Esophagus muscularis mucosa (tissue), 4 donors: Measurements from ENCODE around the gene VRK1. TPM values are rescaled to one million over a fixed set of nuclear protein-coding genes. Genes with fewer than 3 reads are reported as not detected.

Experiments used
- DNase-seq: peaks from one replicate; pipeline ENCODE4 v3.0.0-alpha.2; 2017; ENCODE audit errors: extremely low spot score
- H3K27ac ChIP-seq, 4 donors: fragments of 200-600 bp; sonication (generic); replicated peaks in 1 of 4; 1 replicate in 3 of 4; 2 replicates in 1 of 4; pipeline ENCODE4 v1.5.1; 2016 to 2019; ENCODE audit warnings: mild to moderate bottlenecking in 1 of 4
- H3K27me3 ChIP-seq, 4 donors: fragments of 200-600 bp; sonication (generic); one replicate each; pipeline versions ENCODE4 v1.5.1 to v1.6.0; 2016 to 2019
- H3K36me3 ChIP-seq, 4 donors: fragments of 200-600 bp; sonication (generic); one replicate each; pipeline ENCODE4 v1.5.1; 2016 to 2019
- H3K4me1 ChIP-seq, 4 donors: fragments of 200-600 bp; sonication (generic); one replicate each; pipeline ENCODE4 v1.5.1; 2016 to 2019
- H3K4me3 ChIP-seq, 4 donors: fragments of 200-600 bp; sonication (generic); 1 replicate in 2 of 4; 2 replicates in 2 of 4; pipeline ENCODE4 v1.5.1; 2016 to 2019; ENCODE audit warnings: mild to moderate bottlenecking in 4 of 4, moderate library complexity in 1 of 4
- H3K9me3 ChIP-seq, 4 donors: fragments of 200-600 bp; sonication (generic); 1 replicate in 3 of 4; 2 replicates in 1 of 4; pipeline ENCODE4 v1.5.1; 2016 to 2019
- EP300 ChIP-seq: sonication (generic); formaldehyde crosslinking; IDR thresholded peaks from one replicate; pipeline ENCODE4 v1.6.1; 2017; ENCODE audit warnings: antibody characterized with exemption
- POLR2A ChIP-seq: fragments of 450-650 bp; IDR thresholded peaks from one replicate; pipeline ENCODE4 v1.6.1; 2017; ENCODE audit warnings: antibody characterized with exemption, moderate library complexity, mild to moderate bottlenecking, low read depth
- POLR2AphosphoS5 ChIP-seq, 2 donors: sonication (generic); formaldehyde crosslinking; IDR thresholded peaks; one replicate each; pipeline ENCODE4 v1.6.1; 2017; ENCODE audit warnings: antibody characterized with exemption in 2 of 2
- WGBS: methylation state at CpG from one replicate; pipeline ENCODE4 v1.1.5; 2018; 5-methylcytosine and 5-hydroxymethylcytosine counted together
- intact Hi-C: fragments of 100-400 bp; cut with DNase I; formaldehyde crosslinking; loops from one replicate; pipeline ENCODE4 v1.15.1; 2023
- total RNA-seq, 4 donors: library from RNA; depleted of rRNA; stranded (reverse); fragments of >200 nt; gene quantifications; one replicate each; pipeline versions ENCODE4 v1.1.0 to v1.2.1, GENCODE V29; 2016
- TF ChIP-seq, protein P1 (sequence below), 3 experiments: fragments of 200-600 bp in 2 of 3; fragments of 450-650 bp in 1 of 3; sonication (generic) in 2 of 3; IDR thresholded peaks; one replicate each; pipeline ENCODE4 v1.5.1; 2017 to 2019; ENCODE audit warnings: antibody characterized with exemption in 3 of 3, mild to moderate bottlenecking in 2 of 3, moderate library complexity in 1 of 3

VRK1 gene
- total RNA-seq, 4 donors from 2014 or later, result 10.1 to 17.9 (median 14.3) TPM

DNA sequence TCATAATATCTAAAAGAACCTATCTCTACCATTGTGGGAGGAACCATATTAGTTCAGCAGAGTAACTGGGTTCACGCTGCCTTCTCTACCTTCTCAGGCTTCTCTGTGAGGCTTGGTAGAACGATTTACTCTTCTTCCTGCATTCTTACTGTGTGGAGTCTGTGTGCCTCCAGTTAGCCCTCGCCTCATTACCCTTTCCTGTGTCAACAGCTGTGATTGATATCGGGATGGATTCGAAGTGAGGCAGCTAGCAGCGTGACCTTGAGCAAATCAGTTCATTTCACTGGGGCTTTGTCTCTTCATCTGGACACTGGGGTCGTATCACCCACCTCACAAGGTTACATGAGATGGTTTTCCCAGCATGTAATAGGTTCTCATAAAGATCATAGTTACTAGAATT lies 4.6 kb upstream of the VRK1 start:
- intact Hi-C loops, result no loop called here

DNA sequence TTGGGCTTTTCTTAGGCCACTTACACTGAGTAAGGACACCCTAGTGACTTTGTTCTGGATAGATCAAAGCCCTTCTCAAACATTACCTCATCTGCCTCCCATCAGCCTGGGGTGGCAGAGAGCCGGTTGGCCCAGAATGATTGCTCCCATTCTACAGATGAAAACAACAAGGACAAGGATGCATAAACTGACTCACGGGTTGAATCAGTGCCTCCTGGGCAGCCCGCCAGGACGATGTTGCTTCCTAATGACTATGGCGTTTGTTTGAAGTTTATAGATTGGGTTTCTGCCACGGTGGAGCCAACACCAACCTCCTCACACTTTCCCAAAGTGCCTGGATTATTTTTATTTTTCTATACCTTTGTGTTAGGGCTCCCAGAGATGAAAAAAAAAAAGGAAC lies 3.6 kb upstream of the VRK1 start:
- Histone ChIP-seq H3K4me3 (no peak overlapping the region), H3K9me3 (no peaks in the 10 kb centered on the region), H3K27ac (no peak overlapping the region), H3K4me1 (peaks cover 10 to 17% (median 11%) of the 10 kb centered on the region in 4 donors), H3K27me3 (no peaks in the 10 kb centered on the region), H3K36me3 (no peaks in the 10 kb centered on the region)
- intact Hi-C loops, result no loop called here
- WGBS, result 67% methylated on average over 6 of the region's 6 CpGs
- DNase-seq, result no peak
- TF ChIP-seq EP300 (no peak), POLR2A (no peak), POLR2AphosphoS5 (IDR thresholded peaks at IDR 0.05) (no peak)
- TF ChIP-seq, protein P1, sequence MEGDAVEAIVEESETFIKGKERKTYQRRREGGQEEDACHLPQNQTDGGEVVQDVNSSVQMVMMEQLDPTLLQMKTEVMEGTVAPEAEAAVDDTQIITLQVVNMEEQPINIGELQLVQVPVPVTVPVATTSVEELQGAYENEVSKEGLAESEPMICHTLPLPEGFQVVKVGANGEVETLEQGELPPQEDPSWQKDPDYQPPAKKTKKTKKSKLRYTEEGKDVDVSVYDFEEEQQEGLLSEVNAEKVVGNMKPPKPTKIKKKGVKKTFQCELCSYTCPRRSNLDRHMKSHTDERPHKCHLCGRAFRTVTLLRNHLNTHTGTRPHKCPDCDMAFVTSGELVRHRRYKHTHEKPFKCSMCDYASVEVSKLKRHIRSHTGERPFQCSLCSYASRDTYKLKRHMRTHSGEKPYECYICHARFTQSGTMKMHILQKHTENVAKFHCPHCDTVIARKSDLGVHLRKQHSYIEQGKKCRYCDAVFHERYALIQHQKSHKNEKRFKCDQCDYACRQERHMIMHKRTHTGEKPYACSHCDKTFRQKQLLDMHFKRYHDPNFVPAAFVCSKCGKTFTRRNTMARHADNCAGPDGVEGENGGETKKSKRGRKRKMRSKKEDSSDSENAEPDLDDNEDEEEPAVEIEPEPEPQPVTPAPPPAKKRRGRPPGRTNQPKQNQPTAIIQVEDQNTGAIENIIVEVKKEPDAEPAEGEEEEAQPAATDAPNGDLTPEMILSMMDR (IDR thresholded peaks at IDR 0.05), result no peak

More for the DNA sequence above, 4.6 kb upstream of the VRK1 start:
- H3K4me3 ChIP-seq, result no peak overlapping the region
- no peaks in the 10 kb centered on the region for H3K36me3 ChIP-seq
- TF ChIP-seq EP300, result no peak
- TF ChIP-seq, protein P1 (IDR thresholded peaks at IDR 0.05), result no peak
- TF ChIP-seq POLR2AphosphoS5 (IDR thresholded peaks at IDR 0.05), result no peak
- no peak for TF ChIP-seq POLR2A
- peaks cover under 1 to 7% (median 2%) of the 10 kb centered on the region in 4 donors for H3K4me1 ChIP-seq
- no peaks in the 10 kb centered on the region for H3K27me3 ChIP-seq
- no peak overlapping the region for H3K27ac ChIP-seq
- 61% methylated on average over 7 of the region's 7 CpGs for WGBS
- no peak for DNase-seq
- no peaks in the 10 kb centered on the region for H3K9me3 ChIP-seq

- Histone ChIP-seq H3K9me3 (no peaks in the 10 kb centered on the region), H3K27me3 (no peaks in the 10 kb centered on the region), H3K27ac (no peak overlapping the region), H3K4me1 (peaks cover 11 to 21% (median 15%) of the 10 kb centered on the region in 4 donors), H3K4me3 (no peak overlapping the region), H3K36me3 (no peaks in the 10 kb centered on the region)
- intact Hi-C loops, result no loop called here
- no peak for TF ChIP-seq POLR2AphosphoS5 (IDR thresholded peaks at IDR 0.05)
- TF ChIP-seq POLR2A, result no peak
- no peak for TF ChIP-seq EP300
- TF ChIP-seq, protein P1 (IDR thresholded peaks at IDR 0.05), result no peak
- no peak for DNase-seq
- WGBS, result 75% methylated on average over 9 of the region's 9 CpGs
Observed at GRCh38 chr14:96795109-96795828, 1.9 kb upstream of the VRK1 start.

DNA sequence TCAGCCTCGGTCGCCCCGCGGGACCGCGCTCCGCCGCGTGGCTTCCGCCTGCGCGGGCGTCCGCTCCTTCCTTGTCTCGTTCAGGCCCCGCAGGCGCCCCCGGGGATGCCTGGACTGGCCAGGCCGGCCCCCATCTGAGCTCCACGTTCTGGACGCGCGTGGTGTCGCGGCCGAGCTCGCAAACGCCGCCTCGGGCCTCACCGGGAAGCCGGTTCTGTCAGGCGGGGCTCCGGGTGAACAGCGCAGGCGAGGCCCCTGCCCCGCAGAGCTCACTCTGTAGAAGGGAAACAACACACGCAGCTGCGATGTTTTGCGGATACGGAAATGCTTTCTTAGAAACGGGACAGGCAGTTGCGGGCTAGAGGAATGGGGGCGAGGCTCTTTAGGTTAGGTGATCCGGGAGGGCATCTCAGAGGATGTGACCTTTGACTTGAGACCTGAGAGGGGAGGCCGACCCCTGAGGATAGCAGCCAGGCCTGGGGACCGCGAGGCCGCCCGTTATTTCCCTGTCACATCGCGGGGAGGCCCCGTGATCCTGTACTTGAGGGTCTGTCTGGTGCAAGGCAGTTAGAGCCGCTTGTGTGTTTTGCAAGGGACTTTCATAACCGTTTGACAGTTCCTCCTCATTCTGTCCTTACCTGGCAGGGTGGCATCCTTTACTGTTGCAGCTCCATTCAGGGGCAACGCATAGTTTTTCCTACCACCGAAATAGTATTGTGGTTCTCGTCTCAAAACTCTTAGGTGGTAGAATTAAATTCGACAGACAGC lies 584 bp downstream of the VRK1 start:
- WGBS, result 5% methylated on average over 15 of the region's 59 CpGs
- intact Hi-C loops, result no loop called here
- H3K36me3 ChIP-seq, result no peaks in the 10 kb centered on the region
- H3K9me3 ChIP-seq, result no peaks in the 10 kb centered on the region
- peaks cover 11 to 21% (median 15%) of the 10 kb centered on the region in 4 donors for H3K4me1 ChIP-seq
- peak overlapping the region; percentile 11 to 57 (median 44) for H3K27ac ChIP-seq
- TF ChIP-seq, protein P1 (IDR thresholded peaks at IDR 0.05), result no peak
- TF ChIP-seq POLR2A, result no peak
- no peak for TF ChIP-seq POLR2AphosphoS5 (IDR thresholded peaks at IDR 0.05)
- no peak for TF ChIP-seq EP300
- no peaks in the 10 kb centered on the region for H3K27me3 ChIP-seq
- H3K4me3 ChIP-seq, result peak overlapping the region; percentile 73 to 92 (median 82)
- DNase-seq, result no peak
